HG02623 (cell line): ENCODE data around the gene CDH12.
"Not testable (repeated sequence)": the region's sequence is repeated elsewhere in the genome, so short reads cannot be mapped to it uniquely, and the experiment has no call there.

Experiments used
- ATAC-seq: cut with Tn5 transposase; IDR thresholded peaks from one replicate; pipeline ENCODE4 v1.9.1; 2021; ENCODE audit warnings: moderate library complexity; ENCODE audit not compliant: unreplicated experiment

Gene CDH12

DNA sequence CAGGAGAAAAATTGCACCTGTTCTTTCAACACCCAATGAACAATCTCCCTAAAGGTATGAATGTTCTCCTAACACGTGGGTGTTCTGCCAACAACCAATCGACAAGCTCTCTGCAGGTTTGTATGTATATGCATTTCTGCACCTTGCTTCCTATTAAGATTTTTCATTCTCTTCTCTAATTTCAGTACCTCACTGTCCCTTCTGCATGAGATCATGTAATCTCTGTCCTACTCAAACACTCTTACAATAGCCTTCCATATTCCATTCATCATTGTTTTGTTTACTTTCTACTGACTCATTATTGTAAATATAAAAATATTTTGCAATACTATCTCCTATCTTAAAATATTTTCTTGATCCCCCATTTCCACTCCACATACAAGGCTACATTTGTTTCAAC is 382.0 kb downstream of the CDH12 start:
- ATAC-seq = no peak

GRCh38 chr5:22470408-22470807 is 382.7 kb downstream of the CDH12 start:
- no peak for ATAC-seq

GRCh38 chr5:22465616-22466015 is 387.5 kb downstream of the CDH12 start:
- ATAC-seq = no peak

DNA sequence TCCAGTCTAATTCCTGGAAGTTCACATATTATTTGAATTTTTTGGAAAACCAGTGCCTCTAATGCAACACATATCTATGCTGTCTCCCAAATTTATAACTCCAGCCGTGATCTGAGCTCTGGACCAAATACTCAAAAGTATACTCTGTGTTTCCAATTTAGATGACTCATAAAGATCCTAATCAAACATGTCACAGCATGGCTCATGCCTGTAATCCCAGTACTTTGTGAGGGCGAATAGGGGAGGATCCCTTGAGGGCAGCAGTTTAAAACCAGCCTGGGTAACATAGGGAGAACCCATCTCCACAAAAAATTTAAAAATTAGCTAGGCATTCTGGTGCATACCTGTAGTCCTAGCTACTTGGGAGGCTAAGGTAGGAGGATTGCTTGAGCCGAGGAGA is 388.0 kb downstream of the CDH12 start:
- no peak for ATAC-seq

- no peak for ATAC-seq
Observed at GRCh38 chr5:22460189-22460588, 393.0 kb downstream of the CDH12 start.

DNA sequence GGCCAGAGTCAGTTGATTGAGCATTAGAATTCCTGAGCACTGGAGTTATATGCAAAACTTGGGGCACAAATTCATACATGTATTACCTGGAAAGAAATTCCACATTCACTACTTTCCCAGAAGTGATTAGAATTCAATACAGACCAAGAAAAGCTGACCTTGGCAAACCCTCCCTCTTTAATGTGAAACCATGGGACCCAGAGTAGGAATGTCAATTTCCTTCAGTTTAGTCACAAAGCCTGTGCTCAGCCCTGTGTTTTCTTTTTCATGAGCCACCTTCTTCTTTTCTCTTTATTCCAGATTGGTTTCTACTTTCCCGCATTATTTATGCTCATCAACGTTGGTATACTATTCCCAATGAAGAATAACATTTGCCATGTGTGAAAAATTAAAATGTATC is 420.2 kb downstream of the CDH12 start:
- no peak for ATAC-seq

DNA sequence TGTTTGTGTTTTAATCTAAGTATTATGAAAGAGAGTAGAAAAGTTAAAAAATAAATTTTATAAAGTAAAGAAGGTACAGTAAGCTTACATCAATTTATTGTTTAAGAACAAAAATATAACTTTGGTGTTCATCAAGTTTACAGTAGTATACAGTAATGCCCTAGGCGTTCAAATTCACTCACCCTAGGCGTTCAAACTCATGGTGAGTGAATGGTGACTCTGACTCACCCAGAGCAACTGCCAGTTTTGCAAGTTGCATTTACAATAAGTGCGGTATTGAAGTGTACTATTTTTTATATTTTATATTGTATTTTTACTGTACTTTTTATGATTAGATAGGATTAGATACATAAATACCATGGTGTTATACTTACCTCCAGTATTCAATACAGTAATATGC is 421.3 kb downstream of the CDH12 start:
- ATAC-seq = no peak

DNA sequence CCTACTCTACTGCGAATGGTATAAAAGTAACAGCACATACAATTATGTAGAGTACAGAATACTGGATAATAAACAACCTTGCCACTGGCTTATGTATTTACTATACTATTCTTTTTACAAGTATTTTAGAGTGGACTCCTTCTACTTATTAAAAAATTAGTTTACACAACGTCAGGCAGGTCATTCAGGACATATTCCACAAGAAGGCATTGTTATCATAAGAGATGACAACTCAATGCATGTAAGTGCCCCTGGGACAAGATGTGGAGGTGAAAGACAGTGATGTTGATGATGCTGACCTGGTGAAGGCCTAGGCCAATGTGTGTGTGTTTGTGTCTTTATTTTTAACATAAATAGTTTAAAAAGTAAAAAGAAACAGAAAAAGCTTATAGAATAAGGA is 421.7 kb downstream of the CDH12 start:
- ATAC-seq = no peak

DNA sequence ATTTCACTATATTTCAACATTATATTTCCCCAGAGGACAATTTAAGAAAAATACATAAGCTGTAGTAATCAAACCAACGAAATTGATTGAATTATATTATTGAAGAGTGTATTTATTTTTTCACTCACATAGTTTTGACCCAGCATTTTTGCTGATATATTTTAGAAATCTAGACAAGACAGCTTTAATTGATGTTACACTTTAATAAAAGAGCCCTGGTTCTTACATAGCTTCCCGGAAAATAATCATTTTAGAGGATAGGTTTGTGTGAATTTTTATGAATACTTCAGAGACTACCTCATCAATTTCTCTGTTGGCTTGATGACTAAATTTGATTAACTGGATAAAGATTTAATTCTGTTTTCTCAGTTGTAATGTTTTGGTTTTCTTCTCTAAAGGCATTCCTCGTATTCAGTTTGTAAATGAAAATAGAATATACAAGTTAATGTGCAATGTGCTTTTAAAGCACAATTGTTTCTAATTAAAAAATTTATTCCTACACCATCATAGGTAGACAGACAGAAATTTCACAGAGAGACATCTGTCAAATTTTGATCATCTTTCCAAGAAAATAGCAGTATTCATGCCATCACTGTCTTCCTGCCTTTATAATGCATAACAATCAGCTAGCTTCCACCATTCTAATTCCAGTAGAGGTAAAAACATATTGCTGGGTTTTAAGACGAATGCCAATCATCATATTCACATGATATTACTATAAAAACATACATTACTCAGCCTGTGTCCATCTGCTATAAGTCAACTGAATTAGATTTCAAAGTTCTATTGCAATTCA is 441.4 kb downstream of the CDH12 start:
- no peak for ATAC-seq

GRCh38 chr5:22391956-22392355 is 461.2 kb downstream of the CDH12 start:
- no peak for ATAC-seq

- ATAC-seq = no peak
Observed at GRCh38 chr5:22390888-22391287, 462.3 kb downstream of the CDH12 start.

DNA sequence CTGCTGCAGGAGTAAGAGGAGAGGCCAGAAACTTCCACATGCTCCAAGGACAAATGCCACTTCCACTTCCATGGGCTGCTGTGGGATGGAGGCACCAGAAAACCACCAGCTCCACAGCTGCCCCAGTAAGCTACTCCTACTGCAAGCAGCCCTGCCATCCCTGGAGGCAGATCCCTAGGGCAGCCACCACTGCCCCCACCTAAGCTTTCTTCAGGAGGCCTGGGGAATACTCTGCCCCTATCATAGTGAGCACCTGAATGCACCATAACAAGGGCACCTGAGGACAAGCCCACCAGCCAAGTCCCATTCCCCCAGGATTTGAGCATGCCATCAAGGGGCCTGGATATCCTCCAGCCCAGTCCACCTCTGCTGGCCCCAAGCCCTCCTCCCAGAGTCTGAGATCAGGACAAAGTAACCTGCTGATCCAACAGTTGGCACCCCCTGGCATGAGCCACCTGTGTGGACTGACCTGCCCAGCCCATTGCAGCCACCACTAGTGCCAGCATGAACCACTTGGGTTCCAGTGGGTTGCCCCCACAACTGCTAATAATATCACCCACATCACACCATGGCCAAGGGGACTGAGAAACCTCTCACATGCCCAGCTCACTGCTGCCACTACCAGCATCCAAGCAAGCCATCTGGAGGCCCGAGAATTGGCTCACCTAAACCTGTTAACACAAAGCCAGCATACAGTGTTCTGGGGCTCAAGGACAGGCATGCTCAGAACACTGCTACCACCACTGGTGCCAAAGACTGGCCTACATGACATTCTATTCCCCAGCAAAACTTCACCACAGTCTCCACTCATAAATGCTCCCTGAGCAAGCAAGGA is 480.1 kb downstream of the CDH12 start:
- no peak for ATAC-seq

DNA sequence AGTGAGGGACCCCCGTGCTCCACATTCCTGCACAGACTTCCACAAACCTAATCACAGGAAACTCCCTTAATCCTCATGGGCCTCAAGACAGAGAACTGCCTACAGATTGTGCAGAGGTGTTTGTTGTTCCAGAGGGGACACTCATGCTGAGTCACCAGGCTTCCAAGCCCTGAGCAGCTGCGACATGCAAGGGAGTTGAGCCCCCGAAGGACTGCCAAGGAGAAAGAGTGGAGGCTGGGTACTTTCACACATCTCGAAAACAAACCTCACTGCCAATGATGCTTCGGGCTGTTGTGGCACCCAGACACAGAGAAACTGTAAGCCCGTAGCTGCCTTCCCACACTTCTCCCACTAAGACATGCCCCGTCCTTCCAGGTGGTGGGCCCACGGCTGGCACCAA is 480.8 kb downstream of the CDH12 start:
- ATAC-seq = no peak

DNA sequence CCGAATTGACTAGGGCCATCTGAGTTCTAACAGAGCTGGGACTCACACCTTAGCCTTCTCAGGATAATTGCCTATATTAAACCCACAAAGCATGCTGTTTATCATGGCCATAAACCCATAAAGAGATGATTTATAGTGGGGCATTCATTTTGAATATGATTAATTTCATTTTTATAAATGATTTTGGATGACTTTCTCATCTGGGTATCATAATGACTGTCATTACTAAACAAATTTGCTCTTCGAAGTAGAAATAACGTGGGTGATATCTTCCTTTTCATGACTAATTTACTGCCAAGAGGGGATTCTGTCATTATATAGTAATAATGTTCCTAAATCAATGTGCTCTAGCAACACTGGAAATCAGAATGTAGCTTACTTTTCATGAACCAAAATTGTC is 498.2 kb downstream of the CDH12 start:
- ATAC-seq = no peak

GRCh38 chr5:22352493-22352892 is 500.7 kb downstream of the CDH12 start:
- no peak for ATAC-seq

DNA sequence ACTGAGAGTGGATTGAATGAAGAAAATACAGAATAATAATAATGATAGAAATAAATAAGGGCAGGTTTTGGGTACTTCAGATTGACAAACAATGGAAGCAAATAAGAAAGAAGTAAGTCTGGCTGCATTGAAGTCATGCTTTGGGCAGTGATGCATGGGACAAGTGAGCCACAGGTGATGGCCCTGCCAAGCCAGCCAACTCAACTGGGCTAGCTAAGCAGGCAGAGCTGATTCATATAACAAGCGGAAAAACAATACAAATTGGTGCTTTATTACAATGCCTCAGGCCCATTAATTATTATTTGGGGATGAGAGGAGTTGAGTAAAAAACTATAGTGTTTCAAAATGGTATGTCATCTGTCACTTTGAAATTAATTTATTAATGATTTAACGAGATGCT is 502.0 kb downstream of the CDH12 start:
- ATAC-seq = no peak

GRCh38 chr5:22348027-22348426 is 505.1 kb downstream of the CDH12 start:
- ATAC-seq = no peak

GRCh38 chr5:22344000-22344399 is 509.1 kb downstream of the CDH12 start:
- no peak for ATAC-seq

DNA sequence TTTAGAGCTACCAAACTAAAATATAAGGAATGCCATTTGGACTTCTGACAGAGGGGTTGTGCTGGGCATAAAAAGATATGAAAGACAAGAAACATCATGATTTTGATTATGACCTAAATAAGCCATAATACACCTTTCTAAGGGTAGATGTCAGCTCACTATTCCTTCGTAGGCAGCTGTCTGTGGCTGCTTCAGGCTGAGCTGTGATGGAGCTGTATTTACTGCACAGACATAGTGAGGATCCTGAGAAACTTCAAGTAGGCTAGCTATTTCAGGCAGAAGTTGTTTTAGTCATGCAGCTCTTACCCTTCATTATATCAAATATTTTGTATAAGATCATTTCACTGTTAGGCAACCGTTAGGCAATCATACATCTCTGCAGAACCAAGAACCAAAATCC is 511.7 kb downstream of the CDH12 start:
- ATAC-seq = no peak

DNA sequence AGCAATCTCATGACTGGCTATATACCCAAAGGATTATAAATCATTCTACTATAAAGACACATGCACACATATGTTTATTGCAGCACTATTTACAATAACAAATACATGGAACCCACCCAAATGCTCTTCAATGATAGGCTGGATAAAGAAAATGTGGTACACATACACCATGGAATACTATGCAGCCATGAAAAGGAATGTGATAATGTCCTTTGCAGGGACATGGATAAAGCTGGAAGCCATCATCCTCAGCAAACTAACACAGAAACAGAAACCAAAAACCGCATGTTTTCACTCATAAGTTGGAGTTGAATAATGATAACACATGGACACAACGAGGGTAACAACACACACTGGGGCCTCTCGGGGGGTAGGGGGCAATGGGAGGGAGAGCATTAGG is 520.2 kb downstream of the CDH12 start:
- ATAC-seq = not testable (repeated sequence)

GRCh38 chr5:22329683-22330082 is 523.5 kb downstream of the CDH12 start:
- no peak for ATAC-seq

- no peak for ATAC-seq
Observed at GRCh38 chr5:22319798-22320197, 533.3 kb downstream of the CDH12 start.
